Astrocyte (in vitro differentiated cells and primary cell): Measurements from ENCODE around the gene NBPF26.
"Not testable (repeated sequence)": the region's sequence is repeated elsewhere in the genome, so short reads cannot be mapped to it uniquely, and the experiment has no call there.

Source experiments
- CTCF ChIP-seq: IDR thresholded peaks from 2 replicates; pipeline ENCODE4 v1.5.1; 2011; ENCODE audit warnings: low read depth, mild to moderate bottlenecking, inconsistent platforms, low read length, moderate library complexity; ENCODE audit not compliant: insufficient read depth
- EZH2 ChIP-seq: IDR thresholded peaks from 2 replicates; pipeline ENCODE4 v1.6.1; 2012; ENCODE audit warnings: mild to moderate bottlenecking, low read length, inconsistent platforms; ENCODE audit not compliant: insufficient read depth

- not testable (repeated sequence) for TF ChIP-seq CTCF, EZH2
These were observed 121.2 kb downstream of the NBPF26 start for GRCh38 chr1:120844945-120845330.
